Glutamatergic neuron (in vitro differentiated cells): ENCODE data around the gene SKA3. TPM values are rescaled to one million over a fixed set of nuclear protein-coding genes. Genes with fewer than 3 reads are reported as not detected.
"Not testable (repeated sequence)": the region's sequence is repeated elsewhere in the genome, so short reads cannot be mapped to it uniquely, and the experiment has no call there.

Experiments used
- DNase-seq: peaks from one replicate; pipeline ENCODE4 v3.0.0; 2022
- H3K27ac Mint-ChIP-seq: one replicate; pipeline ENCODE4 v1.8.0; 2020; ENCODE audit warnings: mild to moderate bottlenecking, mixed read lengths, inconsistent platforms; ENCODE audit not compliant: unreplicated experiment
- H3K27me3 Mint-ChIP-seq: one replicate; pipeline ENCODE4 v1.8.0; 2020; ENCODE audit warnings: mild to moderate bottlenecking, moderate library complexity, mixed read lengths, inconsistent platforms; ENCODE audit not compliant: unreplicated experiment
- H3K36me3 Mint-ChIP-seq: one replicate; pipeline ENCODE4 v1.8.0; 2020; ENCODE audit warnings: mild to moderate bottlenecking, mixed read lengths, inconsistent platforms; ENCODE audit not compliant: unreplicated experiment
- H3K4me1 Mint-ChIP-seq: one replicate; pipeline ENCODE4 v1.8.0; 2020; ENCODE audit warnings: mild to moderate bottlenecking, low read depth, mixed read lengths, inconsistent platforms; ENCODE audit not compliant: unreplicated experiment
- H3K4me3 Mint-ChIP-seq: one replicate; pipeline ENCODE4 v1.8.0; 2020; ENCODE audit warnings: mild to moderate bottlenecking, mixed read lengths, inconsistent platforms; ENCODE audit not compliant: unreplicated experiment
- H3K9me3 Mint-ChIP-seq: one replicate; pipeline ENCODE4 v1.8.0; 2020; ENCODE audit warnings: mild to moderate bottlenecking, moderate library complexity, mixed read lengths, inconsistent platforms; ENCODE audit not compliant: unreplicated experiment
- CTCF ChIP-seq: fragments of 200-600 bp; sonication (generic); IDR thresholded peaks from one replicate; pipeline ENCODE4 v1.5.0; 2021; ENCODE audit not compliant: partially characterized antibody, unreplicated experiment
- total RNA-seq: library from RNA; stranded (reverse); fragmentation: NEBNext Ultra II Directional; extraction: Animal tissue kit (Norgen Biotek cat#: 25700); gene quantifications from one replicate; pipeline ENCODE4 v1.2.1, GENCODE V29; 2021; ENCODE audit not compliant: unreplicated experiment

Gene SKA3
- total RNA-seq, 1 donor from 2014 or later: 4.6 TPM

- Mint-ChIP-seq H3K4me3 (no peak overlapping the region), H3K36me3 (no peaks in the 10 kb centered on the region), H3K27me3 (peaks cover 1% of the 10 kb centered on the region), H3K9me3 (no peaks in the 10 kb centered on the region), H3K27ac (no peak overlapping the region), H3K4me1 (no peaks in the 10 kb centered on the region)
- DNase-seq: no peak
- no peak for TF ChIP-seq CTCF
These were observed 42.1 kb upstream of the SKA3 start for GRCh38 chr13:21218351-21219035.

- H3K4me3 Mint-ChIP-seq: no peak overlapping the region
- no peak for TF ChIP-seq CTCF
- DNase-seq: no peak
- peaks cover 1% of the 10 kb centered on the region for H3K27me3 Mint-ChIP-seq
- no peaks in the 10 kb centered on the region for H3K4me1 Mint-ChIP-seq
- H3K27ac Mint-ChIP-seq: no peak overlapping the region
- H3K9me3 Mint-ChIP-seq: peaks cover 9% of the 10 kb centered on the region
- no peaks in the 10 kb centered on the region for H3K36me3 Mint-ChIP-seq
These were observed 40.0 kb upstream of the SKA3 start for GRCh38 chr13:21216332-21216731.

- not testable (repeated sequence) for DNase-seq, H3K4me1 Mint-ChIP-seq, H3K27ac Mint-ChIP-seq, H3K36me3 Mint-ChIP-seq, H3K27me3 Mint-ChIP-seq, H3K4me3 Mint-ChIP-seq
- H3K9me3 Mint-ChIP-seq: peaks cover 11% of the 10 kb centered on the region
These were observed 39.1 kb upstream of the SKA3 start for GRCh38 chr13:21215419-21215818.

GRCh38 chr13:21212138-21212775 lies 35.9 kb upstream of the SKA3 start:
- Mint-ChIP-seq H3K9me3 (peaks cover 13% of the 10 kb centered on the region), H3K4me3 (no peak overlapping the region), H3K4me1 (no peaks in the 10 kb centered on the region), H3K36me3 (no peaks in the 10 kb centered on the region), H3K27ac (no peak overlapping the region), H3K27me3 (peaks cover 1% of the 10 kb centered on the region)
- DNase-seq: no peak
- TF ChIP-seq CTCF: no peak

- no peaks in the 10 kb centered on the region for H3K4me1 Mint-ChIP-seq
- no peaks in the 10 kb centered on the region for H3K27me3 Mint-ChIP-seq
- no peak overlapping the region for H3K4me3 Mint-ChIP-seq
- no peaks in the 10 kb centered on the region for H3K36me3 Mint-ChIP-seq
- no peak for TF ChIP-seq CTCF
- peaks cover 13% of the 10 kb centered on the region for H3K9me3 Mint-ChIP-seq
- no peak overlapping the region for H3K27ac Mint-ChIP-seq
- DNase-seq: no peak
These were observed 32.4 kb upstream of the SKA3 start for GRCh38 chr13:21208652-21209154.
